Adrenal gland (tissue), 12 donors: Measurements from ENCODE around the gene MYOT. TPM values are rescaled to one million over a fixed set of nuclear protein-coding genes. Genes with fewer than 3 reads are reported as not detected.

ENCODE experiments used
- DNase-seq, 7 donors: peaks; one replicate each; pipeline ENCODE4 v3.0.0-alpha.2; 2019 to 2020
- H3K27ac ChIP-seq, 5 donors: fragments of 200-600 bp; sonication (generic) in 4 of 5; 1 replicate in 3 of 5; 2 replicates in 2 of 5; pipeline versions ENCODE4 v1.5.1 to v1.8.0; 2016 to 2020; ENCODE audit warnings: mild to moderate bottlenecking in 1 of 5
- H3K27me3 ChIP-seq: fragments of 200-600 bp; 2 replicates; pipeline ENCODE4 v1.8.0; 2021
- H3K36me3 ChIP-seq, 2 donors: fragments of 200-600 bp; replicated peaks in 1 of 2; 1 replicate in 1 of 2; 2 replicates in 1 of 2; pipeline versions ENCODE4 v1.5.1 to v1.8.0; 2018 to 2022
- H3K4me1 ChIP-seq, 2 donors: fragments of 200-600 bp; replicated peaks in 1 of 2; 1 replicate in 1 of 2; 2 replicates in 1 of 2; pipeline versions ENCODE4 v1.5.1 to v1.8.0; 2018 to 2021
- H3K4me3 ChIP-seq, 4 donors: fragments of 200-600 bp; sonication (generic) in 3 of 4; one replicate each; pipeline ENCODE4 v1.5.1; 2016 to 2018
- H3K9me3 ChIP-seq, 3 donors: fragments of 200-600 bp; sonication (generic) in 1 of 3; replicated peaks in 1 of 3; 1 replicate in 2 of 3; 2 replicates in 1 of 3; pipeline versions ENCODE4 v1.5.1 to v1.8.0; 2016 to 2021
- CTCF ChIP-seq, 6 experiments: fragments of 450-650 bp in 4 of 6; fragments of 200-600 bp in 2 of 6; sonication (generic) in 1 of 6; IDR thresholded peaks; 1 replicate in 5 of 6; 2 replicates in 1 of 6; pipeline versions ENCODE4 v1.5.1 to v1.8.0; 2016 to 2021; ENCODE audit warnings: antibody characterized with exemption in 6 of 6, mild to moderate bottlenecking in 2 of 6, moderate library complexity in 1 of 6
- POLR2A ChIP-seq, 2 donors: fragments of 450-650 bp; IDR thresholded peaks; one replicate each; pipeline ENCODE4 v1.6.1; 2017; ENCODE audit warnings: antibody characterized with exemption in 2 of 2, mild to moderate bottlenecking in 2 of 2, moderate library complexity in 1 of 2
- WGBS, 4 donors: extraction: QIAGEN DNeasy Blood & Tissue Kit in 2 of 4; methylation state at CpG; one replicate each; pipeline versions ENCODE4 v1.1.5 to v1.1.7; 2013 to 2017; 5-methylcytosine and 5-hydroxymethylcytosine counted together
- intact Hi-C, 2 donors: fragments of 100-400 bp; cut with DNase I; formaldehyde crosslinking; loops; one replicate each; pipeline versions ENCODE4 v1.14.1 to v1.15.0; 2022 to 2023
- polyA plus RNA-seq, 3 donors: library from polyadenylated mRNA; stranded (reverse); fragments of 200-250 nt in 2 of 3; fragments of 350-450 nt in 1 of 3; fragmentation: Illumina TruSeq in 1 of 3; extraction: RNeasy Lipid Tissue Mini Kit (QIAGEN cat#74804) in 1 of 3; gene quantifications; one replicate each; pipeline ENCODE4 v1.2.3, GENCODE V29; 2013 to 2014
- total RNA-seq, 9 donors: library from RNA; depleted of rRNA in 4 of 9; stranded (reverse); fragments of >200 nt in 4 of 9; fragments of 120-200 nt in 1 of 9; fragmentation: NEBNext Ultra II Directional in 1 of 9; extraction: Animal tissue kit (Norgen Biotek cat#: 25700) in 1 of 9; gene quantifications; one replicate each; pipeline versions ENCODE4 v1.1.0 to v1.2.4, GENCODE V29; 2013 to 2023
- donor health status: healthy with polysubstance abuse.
- donor health status: Bipolar disorder and iron deficiency.
- donor health status: DM: yes; HTN: yes; CAD: no.
- donor health status: DM: no; HTN: no; CAD: no.
- donor health status: DM: no; HTN: no; CAD: no.
- donor health status: DM: yes; HTN: yes; CAD: no.

MYOT gene
- total and polyA plus RNA-seq, 12 donors = 0.39 to 7.8 (median 0.95) TPM; not detected in 1

- no peak for DNase-seq
- H3K36me3 ChIP-seq = peaks cover 0 to 5% of the 10 kb centered on the region in 2 donors
- TF ChIP-seq CTCF (IDR thresholded peaks at IDR 0.05) = no peak
- H3K27me3 ChIP-seq = no peaks in the 10 kb centered on the region
- no peak overlapping the region for H3K27ac ChIP-seq
- intact Hi-C loops = no loop called here
- no peak overlapping the region for H3K4me3 ChIP-seq
- peaks cover 0 to 9% of the 10 kb centered on the region in 2 donors for H3K4me1 ChIP-seq
- 57 to 72% (median 64%) methylated on average over 3 of the region's 3 CpGs for WGBS, 4 donors
- no peaks in the 10 kb centered on the region for H3K9me3 ChIP-seq
Measured at GRCh38 chr5:137932800-137933199, 65.1 kb downstream of the MYOT start.

GRCh38 chr5:137933491-137933911 is 65.8 kb downstream of the MYOT start:
- no peaks in the 10 kb centered on the region for H3K27me3 ChIP-seq
- intact Hi-C loops = no loop called here
- 30 to 39% (median 31%) methylated on average over 3 of the region's 3 CpGs for WGBS, 4 donors
- peaks cover 0 to 9% of the 10 kb centered on the region in 2 donors for H3K4me1 ChIP-seq
- peaks cover 0 to 12% of the 10 kb centered on the region in 2 donors for H3K36me3 ChIP-seq
- DNase-seq = no peak
- H3K9me3 ChIP-seq = no peaks in the 10 kb centered on the region
- TF ChIP-seq CTCF (IDR thresholded peaks at IDR 0.05) = no peak
- no peak for TF ChIP-seq POLR2A (IDR thresholded peaks at IDR 0.05)
- H3K27ac ChIP-seq = no peak overlapping the region
- H3K4me3 ChIP-seq = no peak overlapping the region

- Histone ChIP-seq H3K27ac (no peak overlapping the region), H3K36me3 (peaks cover 0 to 29% of the 10 kb centered on the region in 2 donors)
- 92 to 95% (median 94%) methylated on average over 1 of the region's 1 CpG for WGBS, 4 donors
Measured at GRCh38 chr5:137935190-137935589, 67.5 kb downstream of the MYOT start.

GRCh38 chr5:137935694-137936093 is 68.0 kb downstream of the MYOT start:
- DNase-seq = no peak
- TF ChIP-seq POLR2A (IDR thresholded peaks at IDR 0.05) = no peak
- TF ChIP-seq CTCF (IDR thresholded peaks at IDR 0.05) = no peak
- Histone ChIP-seq H3K4me3 (no peak overlapping the region), H3K27me3 (no peaks in the 10 kb centered on the region), H3K27ac (no peak overlapping the region), H3K36me3 (peaks cover 0 to 33% of the 10 kb centered on the region in 2 donors), H3K4me1 (peaks cover 0 to 9% of the 10 kb centered on the region in 2 donors), H3K9me3 (no peaks in the 10 kb centered on the region)
- 85 to 92% (median 89%) methylated on average over 3 of the region's 3 CpGs for WGBS, 4 donors
- intact Hi-C loops = loop anchor here in 1 of 2 donors (5.0 kb wide), 1 partner anchor 153 kb away; no protein-coding TSS in a partner anchor

More at GRCh38 chr5:137935190-137935589, 67.5 kb downstream of the MYOT start:
- H3K27me3 ChIP-seq = no peaks in the 10 kb centered on the region
- H3K9me3 ChIP-seq = no peaks in the 10 kb centered on the region
- no peak overlapping the region for H3K4me3 ChIP-seq
- intact Hi-C loops = loop anchor here in 1 of 2 donors (5.0 kb wide), 1 partner anchor 153 kb away; no protein-coding TSS in a partner anchor
- no peak for DNase-seq
- H3K4me1 ChIP-seq = peaks cover 0 to 9% of the 10 kb centered on the region in 2 donors
- TF ChIP-seq CTCF (IDR thresholded peaks at IDR 0.05) (no peak), POLR2A (IDR thresholded peaks at IDR 0.05) (no peak)

Other genes with a start within 250 kb of the MYOT start
- gene KLHL3, start 131.8 kb upstream of the MYOT start, total RNA-seq = 10 to 100 TPM in 8 of 9 donors, 1 to 10 TPM in 1; 7.5 to 28.6 (median 13.7) TPM
- 10 to 100 TPM in 1 of 3 donors, 1 to 10 TPM in 2; 3.1 to 13.8 (median 8.7) TPM for gene KLHL3, start 131.8 kb upstream of the MYOT start, polyA plus RNA-seq
- 10 to 100 TPM in 8 of 9 donors, 1 to 10 TPM in 1; 8.9 to 45.5 (median 14.4) TPM for gene HNRNPA0, start 113.5 kb upstream of the MYOT start, total RNA-seq
- 10 to 100 TPM; 16.9 to 19.8 (median 19.1) TPM for gene HNRNPA0, start 113.5 kb upstream of the MYOT start, polyA plus RNA-seq
- under 1 TPM in 5 of 9 donors, not detected in 4; 0.14 to 0.52 (median 0.46) TPM for gene PKD2L2, start 21.6 kb downstream of the MYOT start, total RNA-seq
- under 1 TPM in 2 of 3 donors, not detected in 1; 0.17 to 0.66 TPM for gene PKD2L2, start 21.6 kb downstream of the MYOT start, polyA plus RNA-seq
- gene FAM13B, start 165.2 kb downstream of the MYOT start, total RNA-seq = 100 to 1,000 TPM in 1 of 9 donors, 10 to 100 TPM in 8; 43.1 to 208 (median 70.8) TPM
- gene FAM13B, start 165.2 kb downstream of the MYOT start, polyA plus RNA-seq = 10 to 100 TPM; 26.5 to 39.7 (median 27.2) TPM
- not detected for gene WNT8A, start 216.2 kb downstream of the MYOT start, total RNA-seq
- gene WNT8A, start 216.2 kb downstream of the MYOT start, polyA plus RNA-seq = not detected